A673 (cell line): ENCODE measurements around the gene PRKAR1A. TPM values are rescaled to one million over a fixed set of nuclear protein-coding genes. Genes with fewer than 3 reads are reported as not detected.

Experiments used
- BruUV-seq: library from RNA; stranded (reverse); fragments of 400-500 nt; replicated peaks from 2 replicates; lab custom pipeline; 2021; lab: Mats Ljungman, UMichigan
- CTCF ChIA-PET: fragments of 300-600 bp; sonication (Branson Sonifier 250); formaldehyde crosslinking; loops from one replicate; lab custom pipeline; 2022; ENCODE audit warnings: antibody characterized with exemption; lab: Charles Lee
- POLR2A ChIA-PET: fragments of 300-600 bp; sonication (Branson Sonifier 250); formaldehyde crosslinking; loops from one replicate; lab custom pipeline; 2022; ENCODE audit warnings: antibody characterized with exemption; ENCODE audit not compliant: low non-redundant PET; lab: Charles Lee
- DNase-seq: peaks from one replicate; pipeline ENCODE4 v3.0.0-alpha.2; 2015; ENCODE audit warnings: low spot score
- H3K27ac ChIP-seq: fragments of 200-600 bp; sonication (generic); 2 replicates; pipeline ENCODE4 v1.5.1; 2016; ENCODE audit warnings: mixed run types, low read depth, mild to moderate bottlenecking, mixed read lengths, antibody characterized with exemption, low read length; ENCODE audit not compliant: poor library complexity, severe bottlenecking
- H3K27me3 ChIP-seq: fragments of 200-600 bp; sonication (generic); replicated peaks from 2 replicates; pipeline ENCODE4 v1.6.1; 2017; ENCODE audit warnings: mixed run types, low read depth, mild to moderate bottlenecking, mixed read lengths, antibody characterized with exemption, low read length; ENCODE audit not compliant: insufficient read depth, poor library complexity
- H3K36me3 ChIP-seq: fragments of 200-600 bp; sonication (generic); 2 replicates; pipeline ENCODE4 v1.6.1; 2016; ENCODE audit warnings: mixed run types, mild to moderate bottlenecking, mixed read lengths, antibody characterized with exemption, low read length; ENCODE audit not compliant: insufficient read depth, poor library complexity, severe bottlenecking
- H3K4me1 ChIP-seq: fragments of 200-600 bp; sonication (generic); 2 replicates; pipeline ENCODE4 v1.6.1; 2017; ENCODE audit warnings: mixed run types, mild to moderate bottlenecking, mixed read lengths, antibody characterized with exemption, low read length; ENCODE audit not compliant: insufficient read depth, poor library complexity, severe bottlenecking
- H3K4me3 ChIP-seq: fragments of 200-600 bp; sonication (generic); 2 replicates; pipeline ENCODE4 v1.5.1; 2016; ENCODE audit warnings: low read depth, mixed run types, mild to moderate bottlenecking, mixed read lengths, low read length; ENCODE audit not compliant: poor library complexity, severe bottlenecking
- H3K9me3 ChIP-seq: fragments of 200-600 bp; sonication (generic); 2 replicates; pipeline ENCODE4 v1.6.1; 2016; ENCODE audit warnings: mixed run types, low read depth, mild to moderate bottlenecking, mixed read lengths, antibody characterized with exemption, low read length; ENCODE audit not compliant: poor library complexity, severe bottlenecking
- CTCF ChIP-seq: fragments of 300-800, 200-600 bp; sonication (generic); conservative IDR thresholded peaks from 2 replicates; pipeline ENCODE4 v1.5.1; 2017; ENCODE audit warnings: low read depth, mild to moderate bottlenecking, antibody characterized with exemption, low read length, moderate library complexity, mixed read lengths
- EZH2 ChIP-seq: fragments of 200-600 bp; sonication (generic); IDR thresholded peaks from 2 replicates; pipeline ENCODE4 v1.6.1; 2017; ENCODE audit warnings: borderline replicate concordance, low read depth, mild to moderate bottlenecking, mixed read lengths, antibody characterized with exemption, low read length; ENCODE audit not compliant: poor library complexity, severe bottlenecking
- intact Hi-C: fragments of 100-400 bp; cut with micrococcal nuclease; formaldehyde crosslinking; loops from one replicate; pipeline ENCODE4 v1.10.0; 2022; ENCODE audit not compliant: unreplicated experiment
- total RNA-seq: library from RNA; stranded (reverse); gene quantifications from 2 replicates; pipeline ENCODE4 v1.2.3, GENCODE V29; 2021

Gene PRKAR1A
- total RNA-seq, 1 experiment from 2014 or later, result 168 TPM

- Histone ChIP-seq H3K9me3 (no peaks in the 10 kb centered on the region), H3K4me1 (no peaks in the 10 kb centered on the region), H3K36me3 (no peaks in the 10 kb centered on the region), H3K27me3 (no peaks in the 10 kb centered on the region), H3K27ac (no peak overlapping the region), H3K4me3 (no peak overlapping the region)
- DNase-seq, result no peak
- TF ChIP-seq EZH2, result no peak
- TF ChIP-seq CTCF, result no peak
- intact Hi-C loops, result no loop called here
- POLR2A ChIA-PET, result no interaction called here
- BruUV-seq, result no TSS peak
- CTCF ChIA-PET, result no interaction called here
Observed at GRCh38 chr17:68577497-68577821, 65.2 kb downstream of the PRKAR1A start.

DNA sequence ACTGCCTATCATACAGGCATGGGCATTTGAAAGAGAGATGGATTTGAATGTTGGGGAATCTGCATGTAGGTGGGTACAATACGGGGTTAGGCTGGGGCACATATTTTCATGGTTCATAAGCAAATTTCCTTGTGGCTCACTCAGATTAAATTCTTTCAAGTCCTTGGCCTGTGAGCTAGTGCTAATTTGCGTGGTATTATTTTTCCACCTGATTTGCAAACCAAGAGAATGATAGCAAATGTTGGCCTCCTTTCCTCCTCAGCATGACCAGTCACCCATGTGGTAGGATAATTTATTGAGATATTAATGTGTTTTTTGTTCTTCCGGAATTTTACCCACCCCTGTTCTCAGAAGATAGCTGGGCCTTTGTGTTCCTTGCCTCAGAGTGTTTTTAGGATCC, 66.0 kb downstream of the PRKAR1A start:
- no peak for DNase-seq
- POLR2A ChIA-PET, result no interaction called here
- no peak overlapping the region for H3K4me3 ChIP-seq
- no peaks in the 10 kb centered on the region for H3K27me3 ChIP-seq
- TF ChIP-seq CTCF (no peak), EZH2 (no peak)
- H3K27ac ChIP-seq, result no peak overlapping the region
- no peaks in the 10 kb centered on the region for H3K36me3 ChIP-seq
- intact Hi-C loops, result no loop called here
- no peaks in the 10 kb centered on the region for H3K4me1 ChIP-seq
- BruUV-seq, result no TSS peak
- no peaks in the 10 kb centered on the region for H3K9me3 ChIP-seq
- CTCF ChIA-PET, result interaction anchor here (0.6 kb wide), 1 partner anchor 17 kb away, joined by 4 read pairs; no protein-coding TSS in a partner anchor

DNA sequence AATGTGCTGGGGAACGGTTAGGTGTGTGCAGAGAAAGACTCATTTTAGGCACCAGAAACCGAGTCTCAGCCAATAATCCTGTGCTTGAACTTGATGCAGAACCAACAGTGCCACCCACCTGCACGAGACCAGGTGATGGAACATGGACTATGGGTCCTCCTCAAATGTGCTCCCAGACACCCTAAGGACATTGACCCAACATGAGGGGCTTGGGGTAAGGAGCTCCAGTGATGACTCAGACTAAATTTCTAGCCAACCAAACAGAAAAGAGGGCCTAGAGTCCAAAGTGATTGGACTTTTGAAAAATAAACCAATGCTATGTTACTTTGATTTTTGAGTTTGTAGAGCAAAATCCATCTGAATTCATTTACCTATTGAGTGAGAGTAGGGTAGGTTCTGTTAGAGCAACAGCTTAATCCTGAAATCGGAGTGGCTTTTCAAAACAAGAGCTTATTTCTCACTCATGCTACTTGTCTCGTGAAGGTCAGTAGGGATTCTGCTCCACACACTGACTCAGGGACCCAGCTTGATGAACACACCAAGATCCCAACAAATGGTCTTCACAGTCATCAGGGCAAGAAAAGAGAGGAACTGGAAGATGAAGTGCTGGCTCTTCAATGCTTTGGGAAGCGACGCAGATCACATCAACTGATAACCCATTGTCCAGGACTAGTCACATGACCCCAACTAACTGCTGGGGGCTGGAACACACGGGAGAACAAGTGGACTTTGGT, 67.1 kb downstream of the PRKAR1A start:
- no peak for TF ChIP-seq CTCF
- no peak for TF ChIP-seq EZH2

More for the DNA sequence above, 67.1 kb downstream of the PRKAR1A start:
- ChIA-PET CTCF (no interaction called here), POLR2A (no interaction called here)
- intact Hi-C loops, result no loop called here
- BruUV-seq, result no TSS peak
- Histone ChIP-seq H3K27ac (no peak overlapping the region), H3K36me3 (no peaks in the 10 kb centered on the region), H3K9me3 (no peaks in the 10 kb centered on the region), H3K27me3 (no peaks in the 10 kb centered on the region), H3K4me3 (no peak overlapping the region), H3K4me1 (no peaks in the 10 kb centered on the region)
- no peak for DNase-seq
